HG02885 (cell line): ENCODE data around the gene POLE4.

Experiments
- ATAC-seq: cut with Tn5 transposase; IDR thresholded peaks from one replicate; pipeline ENCODE4 v1.9.1; 2021; ENCODE audit warnings: mild to moderate bottlenecking; ENCODE audit not compliant: unreplicated experiment, poor library complexity

POLE4 gene

DNA sequence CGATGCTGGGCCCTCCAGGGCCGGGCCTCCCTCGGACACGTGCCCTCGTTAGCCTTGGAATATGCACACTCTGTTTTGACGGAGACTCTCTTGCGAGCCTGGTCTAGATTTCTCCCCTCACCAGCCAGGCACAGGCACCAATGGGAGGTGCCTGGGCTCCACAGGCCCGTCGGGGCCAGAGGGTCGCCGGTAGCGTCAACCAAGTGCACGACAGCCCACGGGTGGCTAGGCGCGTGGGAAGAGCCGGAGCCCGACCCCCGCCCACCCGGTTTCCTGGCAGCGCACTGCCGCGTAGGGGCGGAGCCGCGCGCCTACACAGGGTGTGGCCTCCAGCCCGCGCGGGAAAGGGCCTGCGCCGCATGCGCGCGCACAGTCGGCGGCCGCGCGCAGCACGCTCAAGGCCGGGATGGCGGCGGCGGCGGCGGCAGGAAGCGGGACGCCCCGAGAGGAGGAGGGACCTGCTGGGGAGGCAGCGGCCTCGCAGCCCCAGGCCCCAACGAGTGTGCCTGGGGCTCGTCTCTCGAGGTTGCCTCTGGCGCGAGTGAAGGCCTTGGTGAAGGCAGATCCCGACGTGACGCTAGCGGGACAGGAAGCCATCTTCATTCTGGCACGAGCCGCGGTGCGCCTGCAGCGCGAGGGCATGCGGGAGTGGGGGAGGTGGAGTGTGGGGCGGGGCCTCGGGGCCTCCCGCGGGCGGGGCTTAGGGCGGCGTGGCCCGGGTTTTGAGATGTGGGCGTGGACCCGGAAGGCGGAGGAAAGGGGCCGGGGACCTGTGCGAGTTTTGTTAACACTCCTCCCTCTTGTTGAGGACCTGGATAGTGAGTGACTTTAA, at the start of gene POLE4:
POLE4 (plus strand) TSS at position 370 of the 832 bp plus-strand sequence; CDS start at position 407, 37 bp downstream.
- peak; percentile 91 for ATAC-seq

- no peak for ATAC-seq
Measured at GRCh38 chr2:74908748-74909444, 49.5 kb upstream of the POLE4 start.

- ATAC-seq: no peak
Measured at GRCh38 chr2:74910245-74910644, 48.2 kb upstream of the POLE4 start.

DNA sequence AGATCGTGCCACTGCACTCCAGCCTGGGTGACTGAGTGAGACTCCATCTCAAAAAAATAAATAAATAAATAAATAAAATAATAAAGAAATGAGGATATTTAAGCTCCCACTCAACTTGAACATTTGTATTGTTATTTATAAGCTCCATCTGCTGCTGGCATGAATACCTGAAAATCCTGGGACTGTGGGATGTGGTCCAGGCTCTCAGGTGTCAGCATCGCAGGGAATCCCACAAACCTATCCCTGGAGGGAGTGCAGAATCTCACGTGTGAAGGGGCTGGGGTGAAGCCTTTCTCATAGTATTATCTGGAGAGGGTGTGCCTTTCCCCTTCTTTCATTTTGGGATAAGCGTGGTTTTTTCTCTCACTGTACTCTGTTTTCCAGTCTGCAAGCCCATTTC, 47.4 kb upstream of the POLE4 start:
- ATAC-seq: no peak

GRCh38 chr2:74915743-74916142, 42.7 kb upstream of the POLE4 start:
- no peak for ATAC-seq

- ATAC-seq: no peak
Measured at GRCh38 chr2:74916394-74916793, 42.0 kb upstream of the POLE4 start.

DNA sequence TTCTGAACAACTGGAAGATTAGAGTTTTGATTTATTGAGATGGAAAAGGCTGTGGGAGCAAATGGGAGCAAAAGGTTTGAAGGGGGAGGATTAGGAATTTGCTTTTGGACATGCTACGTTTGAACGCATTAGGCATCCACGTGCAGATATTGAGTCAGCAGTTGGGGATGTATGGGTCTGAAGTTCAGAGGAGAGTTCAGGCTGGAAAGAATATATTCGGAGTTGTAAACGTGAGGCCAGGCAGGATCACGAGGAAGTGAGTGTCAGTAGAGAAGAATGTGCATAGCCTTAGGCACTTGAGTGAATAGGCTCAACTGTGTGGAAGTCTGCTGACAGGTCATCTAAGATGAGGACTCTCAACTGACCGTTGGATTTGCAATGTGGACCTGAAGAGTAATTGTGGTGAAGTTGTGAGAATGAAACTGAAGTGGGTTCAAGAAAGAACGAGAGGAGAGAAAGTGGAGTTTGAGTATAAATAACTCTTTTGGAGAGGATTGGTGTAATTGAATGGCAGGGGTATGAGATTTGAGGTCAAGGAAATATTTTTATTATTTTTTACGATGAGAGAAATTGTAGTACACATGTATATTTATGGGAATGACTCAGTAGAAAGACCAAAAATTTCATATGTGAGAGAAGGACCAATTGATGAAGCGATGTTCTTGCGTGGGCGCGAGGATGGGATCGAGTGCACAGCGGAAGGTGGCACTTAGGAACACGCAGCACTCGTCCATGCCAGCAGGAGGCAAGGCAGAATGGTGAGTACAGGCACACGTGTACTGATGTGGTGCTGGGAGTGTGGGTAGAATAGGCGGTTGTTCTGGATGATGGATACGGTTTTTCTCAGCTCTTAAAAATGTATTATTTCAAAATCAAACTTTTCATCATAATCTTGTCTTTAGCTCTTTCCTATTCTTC, 40.5 kb upstream of the POLE4 start:
- no peak for ATAC-seq

- ATAC-seq: peak; percentile 56
Measured at GRCh38 chr2:74919827-74920226, 38.6 kb upstream of the POLE4 start.

DNA sequence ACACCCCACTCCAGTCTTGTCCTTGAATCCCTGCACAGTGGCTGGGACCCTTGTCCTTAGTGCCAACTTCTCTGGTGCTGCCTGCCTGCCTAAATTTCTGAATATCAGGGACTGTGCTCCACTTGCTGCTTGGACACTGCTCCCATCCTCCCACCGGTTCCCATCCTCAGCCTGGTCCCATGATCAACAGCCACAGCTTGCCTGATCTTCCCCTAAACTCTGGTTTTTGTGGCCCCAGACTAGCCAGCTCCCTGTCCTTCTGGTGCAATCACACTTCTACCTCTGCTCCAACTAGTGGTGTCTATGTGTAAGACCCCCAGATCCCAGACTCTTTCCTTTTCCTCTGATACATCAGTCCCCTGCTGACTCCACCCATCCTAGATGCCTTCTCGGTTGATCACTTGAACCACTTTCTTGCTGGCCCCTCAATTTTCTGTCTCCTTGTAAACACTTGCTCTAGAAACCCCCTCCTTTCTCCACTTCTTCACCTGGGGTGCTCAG, 37.2 kb upstream of the POLE4 start:
- no peak for ATAC-seq

DNA sequence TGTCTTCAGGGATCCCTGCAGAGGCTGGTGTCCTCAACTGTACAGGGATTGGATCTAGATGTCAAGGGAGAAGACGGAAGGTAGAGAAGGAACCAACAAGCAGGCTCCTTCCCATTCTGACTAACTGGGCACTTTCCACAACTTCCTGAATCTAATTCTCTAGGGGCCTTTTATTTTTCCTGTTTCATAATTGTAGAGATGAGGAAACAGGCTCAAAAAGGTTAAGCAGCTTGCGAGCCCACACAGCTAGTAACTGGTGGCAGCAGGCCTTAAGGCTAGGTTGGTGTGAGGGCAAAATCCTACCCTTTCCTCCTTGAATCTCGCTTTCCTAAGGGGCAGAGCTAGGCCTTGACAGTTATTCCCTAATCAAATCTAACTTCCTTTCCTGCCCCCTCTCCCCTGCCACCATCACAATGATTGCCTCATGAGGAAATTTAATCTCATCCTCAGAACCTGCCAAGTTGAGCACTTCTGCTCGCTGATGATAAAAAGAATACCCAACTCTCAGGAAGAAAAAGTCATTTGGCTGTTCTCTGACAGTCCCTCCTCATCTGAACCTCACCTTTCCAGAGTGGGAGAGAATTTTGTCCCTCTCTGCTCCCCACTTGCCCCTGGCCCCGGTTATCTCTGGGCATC, 35.7 kb upstream of the POLE4 start:
- ATAC-seq: no peak

DNA sequence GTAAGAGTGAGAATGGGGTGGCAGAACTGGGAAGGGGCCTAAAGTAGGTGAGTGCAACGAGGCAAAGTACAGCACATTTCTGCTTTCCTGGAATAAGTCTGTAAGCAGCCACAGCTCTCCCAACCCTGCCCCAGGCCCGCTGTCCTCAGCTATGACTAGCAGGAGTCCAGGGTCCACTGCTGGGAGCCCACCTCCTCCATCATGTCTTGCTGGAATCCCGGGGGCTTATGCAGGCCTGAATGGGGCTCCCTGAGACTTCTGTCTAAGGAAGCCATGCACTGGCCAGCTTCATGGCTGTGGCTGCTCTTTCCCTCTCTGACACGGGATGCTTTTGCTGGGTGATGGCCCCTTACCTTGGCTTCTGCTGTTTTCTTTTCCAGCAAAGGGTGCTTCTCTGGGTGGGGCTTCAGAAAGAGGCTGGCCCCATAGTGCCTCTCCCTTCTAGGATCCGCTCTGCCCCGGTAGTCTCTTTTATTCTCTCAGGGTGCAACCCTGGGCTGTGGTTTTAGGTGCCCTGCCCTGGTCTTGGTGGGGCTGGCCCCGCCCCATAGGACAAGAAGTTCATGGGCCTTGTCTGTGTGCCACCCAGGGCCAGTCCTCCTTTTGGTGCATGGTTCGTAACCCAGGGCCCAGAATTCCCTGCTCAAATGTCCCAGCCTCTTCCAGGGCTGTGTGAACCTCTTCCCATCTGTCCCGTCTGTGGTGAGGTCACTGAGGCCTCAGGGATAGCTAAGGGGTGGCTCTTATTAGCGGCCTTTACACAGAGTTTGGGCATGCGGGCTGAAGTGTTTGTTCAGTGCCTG, 33.8 kb upstream of the POLE4 start:
- no peak for ATAC-seq

DNA sequence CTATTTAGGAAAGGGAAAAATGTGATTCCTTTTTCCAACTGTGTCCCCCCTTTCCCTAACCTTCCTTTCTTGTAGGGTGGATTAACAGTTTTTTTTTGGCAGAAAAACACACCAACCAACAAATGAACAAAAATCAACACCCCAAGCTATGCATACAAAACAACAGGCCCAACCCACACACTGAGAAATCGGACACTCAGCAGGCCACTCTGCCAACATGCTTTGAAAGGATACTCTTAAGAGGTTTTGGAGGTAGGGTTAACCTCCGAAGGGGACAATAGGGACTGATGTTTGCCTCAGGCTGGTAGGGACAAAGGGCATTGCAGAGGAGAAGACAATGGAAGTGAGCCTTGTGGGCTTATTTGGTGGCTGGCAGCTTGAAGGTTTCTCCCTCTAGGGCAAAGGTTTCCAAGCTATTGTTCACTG, 33.1 kb upstream of the POLE4 start:
- ATAC-seq: no peak

DNA sequence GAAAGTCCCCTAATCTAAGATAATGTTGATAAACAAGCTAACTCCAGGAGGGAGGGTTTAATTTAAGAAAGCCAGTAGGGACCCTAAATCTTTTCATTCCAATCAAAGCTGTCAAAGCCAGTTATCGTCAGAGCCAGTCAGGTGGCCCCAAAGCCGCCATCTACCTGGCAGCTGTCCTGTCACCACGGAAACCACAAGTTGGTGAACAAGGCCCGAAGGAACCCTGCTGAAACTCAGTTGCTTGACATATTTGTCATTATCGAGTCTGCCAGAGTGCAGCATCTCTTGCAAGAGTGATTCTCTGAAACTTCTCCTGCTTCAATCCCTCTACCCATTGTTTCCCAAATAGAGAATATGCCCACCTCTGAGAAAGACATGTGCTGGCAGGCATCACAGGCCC, 30.8 kb upstream of the POLE4 start:
- no peak for ATAC-seq

DNA sequence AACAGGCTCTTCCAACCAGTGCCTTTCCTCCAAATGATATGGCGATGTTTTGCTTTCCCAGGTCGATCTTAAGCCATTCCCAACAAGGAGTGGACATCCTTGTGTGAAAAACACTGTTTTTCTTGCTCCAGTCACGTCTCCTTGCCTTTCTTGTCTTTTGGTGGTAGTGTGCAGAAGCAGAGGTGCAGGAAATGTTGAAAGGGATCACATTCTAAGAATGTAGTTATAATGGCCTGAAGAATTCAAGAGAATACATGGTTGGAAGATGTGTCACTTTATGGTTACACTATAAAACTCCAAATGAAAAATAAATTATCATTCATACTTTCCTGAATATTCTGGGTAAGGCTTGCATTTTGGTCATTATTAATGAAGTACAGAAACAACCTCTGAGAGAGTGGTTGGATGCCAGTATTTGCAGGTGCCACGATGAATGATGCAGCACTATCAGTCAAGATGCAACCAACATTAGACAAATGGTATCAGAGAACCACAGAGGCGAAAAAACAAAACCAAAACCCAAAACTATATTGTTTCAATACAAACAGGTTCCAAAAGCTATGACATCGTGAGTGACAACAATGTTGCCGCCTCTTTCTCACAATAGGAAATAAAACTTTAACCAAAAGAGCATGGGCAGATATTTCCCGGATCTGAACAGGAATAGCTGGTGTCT, 27.5 kb upstream of the POLE4 start:
- no peak for ATAC-seq

DNA sequence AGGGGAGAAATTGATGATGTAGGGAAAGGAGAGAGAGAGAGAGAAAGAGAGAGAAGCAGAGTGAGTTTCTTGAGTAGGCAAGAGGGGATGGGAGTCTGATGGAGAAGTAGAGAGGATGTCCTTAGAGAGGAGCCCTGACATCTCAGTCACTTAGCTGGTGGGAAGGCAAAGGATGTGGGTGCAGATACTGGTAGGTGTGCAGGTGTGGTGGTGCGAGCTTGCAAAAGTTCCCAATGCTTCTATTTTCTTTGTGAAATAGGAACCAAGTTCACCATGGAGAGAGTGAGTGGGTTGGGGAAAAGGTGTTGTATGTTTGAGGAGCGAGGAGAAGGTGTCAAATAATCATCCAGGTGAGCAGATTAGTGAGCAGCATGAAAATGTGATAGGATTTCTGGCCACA, 26.5 kb upstream of the POLE4 start:
- no peak for ATAC-seq

DNA sequence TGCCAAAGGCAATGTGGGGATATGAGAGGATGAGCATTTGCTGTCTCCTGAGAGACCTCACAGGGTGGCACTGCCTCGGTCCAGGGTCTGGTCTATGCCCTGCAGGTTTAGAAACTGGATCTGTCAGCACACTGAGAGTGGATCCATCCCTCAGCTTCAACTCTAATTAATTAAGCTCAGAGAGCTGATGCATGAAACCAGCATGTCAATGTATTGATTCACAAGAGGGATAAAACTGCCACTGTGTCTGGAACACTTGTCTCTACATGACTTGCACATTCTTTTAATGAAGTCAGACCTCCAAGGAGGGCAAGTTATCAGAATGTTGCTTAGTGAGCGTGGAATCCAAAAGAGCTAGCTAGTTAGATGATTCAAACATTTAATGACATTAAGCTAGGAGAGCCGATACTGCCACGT, 22.5 kb upstream of the POLE4 start:
- no peak for ATAC-seq

- ATAC-seq: no peak
Measured at GRCh38 chr2:74937221-74937880, 21.1 kb upstream of the POLE4 start.

GRCh38 chr2:74938264-74938663, 20.2 kb upstream of the POLE4 start:
- ATAC-seq: no peak
